GM18498 (cell line): ENCODE data around the gene RAD51B.
"Not testable (repeated sequence)": the region's sequence is repeated elsewhere in the genome, so short reads cannot be mapped to it uniquely, and the experiment has no call there.

ENCODE experiments used
- ATAC-seq: cut with Tn5 transposase; IDR thresholded peaks from one replicate; pipeline ENCODE4 v1.9.1; 2021; ENCODE audit warnings: mild to moderate bottlenecking, moderate library complexity; ENCODE audit not compliant: unreplicated experiment

The RAD51B gene

GRCh38 chr14:67819563-67820421 is at the start of gene RAD51B:
Gene RAD51B (plus strand): TSS chr14:67819779.
- ATAC-seq = peak; percentile 66

- no peak for ATAC-seq
Observed at GRCh38 chr14:67773844-67774377, 45.7 kb upstream of the RAD51B start.

- ATAC-seq = no peak
Observed at GRCh38 chr14:67776653-67777322, 42.8 kb upstream of the RAD51B start.

- ATAC-seq = no peak
Observed at GRCh38 chr14:67778792-67779191, 40.8 kb upstream of the RAD51B start.

- no peak for ATAC-seq
Observed at GRCh38 chr14:67782090-67782489, 37.5 kb upstream of the RAD51B start.

GRCh38 chr14:67784244-67784823 is 35.2 kb upstream of the RAD51B start:
- ATAC-seq = no peak

GRCh38 chr14:67785270-67786109 is 34.1 kb upstream of the RAD51B start:
- ATAC-seq = no peak

GRCh38 chr14:67787673-67788072 is 31.9 kb upstream of the RAD51B start:
- ATAC-seq = no peak

- ATAC-seq = no peak
Observed at GRCh38 chr14:67798731-67799130, 20.8 kb upstream of the RAD51B start.

- no peak for ATAC-seq
Observed at GRCh38 chr14:67800743-67801142, 18.8 kb upstream of the RAD51B start.

GRCh38 chr14:67806246-67806645 is 13.3 kb upstream of the RAD51B start:
- no peak for ATAC-seq

GRCh38 chr14:67814821-67815220 is 4.8 kb upstream of the RAD51B start:
- ATAC-seq = no peak

- no peak for ATAC-seq
Observed at GRCh38 chr14:67815573-67816225, 3.9 kb upstream of the RAD51B start.

- peak; percentile 83 for ATAC-seq
Observed at GRCh38 chr14:67816326-67817002, 3.1 kb upstream of the RAD51B start, which contains the start of gene ZFYVE26. Gene ZFYVE26 (minus strand): TSS chr14:67816590. CDS start chr14:67815963, 627 bp downstream.

GRCh38 chr14:67817750-67818438 is 1.7 kb upstream of the RAD51B start:
- no peak for ATAC-seq

GRCh38 chr14:67818476-67818875 is 1.1 kb upstream of the RAD51B start:
- not testable (repeated sequence) for ATAC-seq

GRCh38 chr14:67820428-67820971 is 921 bp downstream of the RAD51B start:
- ATAC-seq = no peak

- ATAC-seq = no peak
Observed at GRCh38 chr14:67821121-67821520, 1.5 kb downstream of the RAD51B start.

- no peak for ATAC-seq
Observed at GRCh38 chr14:67831113-67831512, 11.5 kb downstream of the RAD51B start.
